Gastrocnemius medialis (tissue), 4 donors: Measurements from ENCODE around the gene COPS8. TPM values are rescaled to one million over a fixed set of nuclear protein-coding genes. Genes with fewer than 3 reads are reported as not detected.

Source experiments
- ATAC-seq, 2 donors: fragments of 150-250 bp; one replicate each; pipeline ENCODE4 v1.9.1; 2016
- DNase-seq, 2 donors: peaks; one replicate each; pipeline ENCODE4 v3.0.0-alpha.2; 2019
- H3K27ac ChIP-seq, 4 donors: fragments of 200-600 bp; sonication (generic); 1 replicate in 1 of 4; 2 replicates in 3 of 4; pipeline ENCODE4 v1.5.1; 2016 to 2018; ENCODE audit warnings: mild to moderate bottlenecking in 2 of 4, moderate library complexity in 1 of 4
- H3K27me3 ChIP-seq, 3 donors: fragments of 200-600 bp; sonication (generic) in 2 of 3; 1 replicate in 1 of 3; 2 replicates in 2 of 3; pipeline versions ENCODE4 v1.5.1 to v1.6.0; 2016 to 2019; ENCODE audit warnings: mild to moderate bottlenecking in 1 of 3, moderate library complexity in 1 of 3
- H3K36me3 ChIP-seq, 2 donors: fragments of 200-600 bp; sonication (generic) in 1 of 2; one replicate each; pipeline ENCODE4 v1.5.1; 2017 to 2018
- H3K4me1 ChIP-seq, 2 donors: fragments of 200-600 bp; sonication (generic) in 1 of 2; one replicate each; pipeline ENCODE4 v1.5.1; 2016 to 2017; ENCODE audit warnings: mild to moderate bottlenecking in 2 of 2
- H3K4me3 ChIP-seq, 4 donors: fragments of 200-600 bp; sonication (generic) in 3 of 4; 1 replicate in 1 of 4; 2 replicates in 3 of 4; pipeline ENCODE4 v1.5.1; 2016 to 2019; ENCODE audit warnings: mild to moderate bottlenecking in 2 of 4
- H3K9me3 ChIP-seq, 3 donors: fragments of 200-600 bp; sonication (generic) in 2 of 3; 1 replicate in 1 of 3; 2 replicates in 2 of 3; pipeline ENCODE4 v1.5.1; 2016 to 2019
- POLR2A ChIP-seq, 2 donors: fragments of 450-650 bp; IDR thresholded peaks; one replicate each; pipeline ENCODE4 v1.6.1; 2017; ENCODE audit warnings: antibody characterized with exemption in 2 of 2, mild to moderate bottlenecking in 2 of 2, moderate library complexity in 2 of 2
- in situ Hi-C, 4 donors: fragments of 200-750 bp; cut with MboI; loops; one replicate each; pipeline versions ENCODE4 v1.15.0 to v1.8.0; 2017; ENCODE audit warnings: low sequenced_read_pairs in 4 of 4
- intact Hi-C: fragments of 100-400 bp; cut with DNase I; formaldehyde crosslinking; loops from one replicate; pipeline ENCODE4 v1.15.1; 2023; ENCODE audit warnings: low total_unique reads
- total RNA-seq, 4 donors: library from RNA; depleted of rRNA; stranded (reverse); fragments of >200 nt; gene quantifications; one replicate each; pipeline versions ENCODE4 v1.1.0 to v1.2.3, GENCODE V29; 2016
- TF ChIP-seq, protein P1 (sequence below), 5 experiments: fragments of 450-650 bp in 3 of 5; fragments of 200-600 bp in 2 of 5; sonication (generic) in 2 of 5; IDR thresholded peaks in 4 of 5; conservative IDR thresholded peaks in 1 of 5; 1 replicate in 4 of 5; 2 replicates in 1 of 5; pipeline ENCODE4 v1.5.1; 2016 to 2019; ENCODE audit warnings: antibody characterized with exemption in 5 of 5, mild to moderate bottlenecking in 3 of 5, moderate library complexity in 3 of 5

Gene COPS8
- total RNA-seq, 4 donors from 2014 or later, result 353 to 709 (median 642) TPM

DNA sequence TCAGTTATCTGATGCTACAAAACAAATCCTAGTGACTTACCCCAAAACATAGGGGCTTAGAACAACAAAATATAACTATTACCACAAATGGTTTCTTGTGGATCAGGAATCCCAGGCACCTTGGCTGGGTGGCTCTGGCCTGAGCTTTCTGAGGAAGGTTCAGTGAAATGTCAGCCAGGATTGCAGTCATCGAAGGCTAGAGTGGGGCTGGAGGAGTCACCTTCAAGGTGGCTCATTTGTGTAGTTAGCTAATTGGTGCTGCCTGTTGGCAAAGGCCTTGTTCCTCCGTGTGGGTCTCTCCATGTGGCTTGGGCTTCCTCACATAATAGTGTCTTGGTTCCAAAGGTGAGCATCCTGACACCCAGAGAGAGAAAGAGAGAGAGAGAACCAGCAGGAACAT, 57.4 kb downstream of the COPS8 start:
- Histone ChIP-seq H3K27me3 (no peaks in the 10 kb centered on the region), H3K36me3 (no peaks in the 10 kb centered on the region), H3K4me3 (no peak overlapping the region), H3K4me1 (no peaks in the 10 kb centered on the region), H3K9me3 (peaks cover 0 to 5% (median 4%) of the 10 kb centered on the region in 3 donors), H3K27ac (peak overlapping the region; percentile 53 to 69 (median 63))
- TF ChIP-seq POLR2A (IDR thresholded peaks at IDR 0.05), result no peak
- TF ChIP-seq, protein P1, sequence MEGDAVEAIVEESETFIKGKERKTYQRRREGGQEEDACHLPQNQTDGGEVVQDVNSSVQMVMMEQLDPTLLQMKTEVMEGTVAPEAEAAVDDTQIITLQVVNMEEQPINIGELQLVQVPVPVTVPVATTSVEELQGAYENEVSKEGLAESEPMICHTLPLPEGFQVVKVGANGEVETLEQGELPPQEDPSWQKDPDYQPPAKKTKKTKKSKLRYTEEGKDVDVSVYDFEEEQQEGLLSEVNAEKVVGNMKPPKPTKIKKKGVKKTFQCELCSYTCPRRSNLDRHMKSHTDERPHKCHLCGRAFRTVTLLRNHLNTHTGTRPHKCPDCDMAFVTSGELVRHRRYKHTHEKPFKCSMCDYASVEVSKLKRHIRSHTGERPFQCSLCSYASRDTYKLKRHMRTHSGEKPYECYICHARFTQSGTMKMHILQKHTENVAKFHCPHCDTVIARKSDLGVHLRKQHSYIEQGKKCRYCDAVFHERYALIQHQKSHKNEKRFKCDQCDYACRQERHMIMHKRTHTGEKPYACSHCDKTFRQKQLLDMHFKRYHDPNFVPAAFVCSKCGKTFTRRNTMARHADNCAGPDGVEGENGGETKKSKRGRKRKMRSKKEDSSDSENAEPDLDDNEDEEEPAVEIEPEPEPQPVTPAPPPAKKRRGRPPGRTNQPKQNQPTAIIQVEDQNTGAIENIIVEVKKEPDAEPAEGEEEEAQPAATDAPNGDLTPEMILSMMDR (IDR thresholded peaks at IDR 0.05 in 4 of 5, conservative IDR thresholded peaks at IDR 0.05 in 1 of 5), result no peak
- in situ Hi-C loops (no loop called here), intact Hi-C loops (no loop called here)
- no peak for ATAC-seq
- no peak for DNase-seq

DNA sequence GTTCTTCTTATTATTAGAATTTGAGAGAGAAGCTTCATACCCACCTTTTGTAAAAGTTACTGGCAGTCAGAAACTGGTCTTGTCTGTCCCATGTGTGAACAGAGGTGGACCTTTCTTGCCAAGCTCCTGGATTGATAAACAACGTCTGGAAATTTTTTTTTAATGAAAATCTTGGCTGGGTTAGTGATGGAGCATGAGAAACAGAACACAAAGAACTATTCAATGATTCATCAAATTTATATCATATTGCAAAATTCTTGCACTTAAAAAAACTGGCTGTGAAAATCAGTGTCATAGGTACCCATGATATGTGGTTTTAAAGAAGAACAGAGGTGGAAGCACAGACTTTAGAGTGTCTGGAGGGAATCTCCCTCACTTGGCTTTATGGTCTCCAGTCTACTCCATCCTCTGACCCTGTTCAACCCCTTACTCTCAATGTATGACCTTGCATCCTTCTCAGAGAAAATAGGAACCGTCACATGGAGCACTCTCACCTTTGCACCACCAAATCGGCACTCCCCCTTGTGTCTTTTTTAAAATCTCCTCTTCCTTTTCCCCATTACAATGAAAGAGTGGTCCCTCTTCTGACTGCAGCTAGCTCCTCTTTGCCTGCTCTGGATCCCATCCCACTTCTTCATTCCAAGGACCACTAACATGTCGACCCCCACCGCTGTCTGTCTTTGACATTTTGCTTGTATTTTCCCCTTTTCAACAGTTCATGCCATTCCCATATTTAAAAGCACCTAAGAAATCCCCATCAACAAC, 58.2 kb downstream of the COPS8 start:
- in situ Hi-C loops, result no loop called here
- no peaks in the 10 kb centered on the region for H3K4me1 ChIP-seq
- peak; percentile 71 to 76 for ATAC-seq

DNA sequence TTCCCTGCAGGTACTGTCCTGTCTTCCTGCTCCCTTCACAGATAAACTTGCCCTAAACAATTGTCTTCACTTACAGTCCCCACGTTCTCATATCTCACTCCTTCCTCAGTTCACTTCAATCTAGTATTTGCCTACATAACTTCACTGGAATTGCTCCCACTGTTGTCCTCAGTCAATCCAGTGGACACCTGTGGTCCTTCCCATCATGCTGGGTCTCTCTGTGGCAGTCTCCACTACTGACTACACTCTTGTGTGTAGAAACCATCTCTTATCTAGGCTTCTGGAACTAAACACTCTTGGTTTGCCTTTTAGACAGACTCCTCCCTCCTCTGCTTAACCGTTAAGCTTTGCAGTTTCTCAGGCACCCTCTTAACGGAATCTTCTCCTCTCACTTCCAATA, 58.8 kb downstream of the COPS8 start:
- ATAC-seq, result no peak

More for the DNA sequence above, 58.2 kb downstream of the COPS8 start:
- no peak for DNase-seq
- no peak for TF ChIP-seq POLR2A (IDR thresholded peaks at IDR 0.05)
- TF ChIP-seq, protein P1 (IDR thresholded peaks at IDR 0.05 in 4 of 5, conservative IDR thresholded peaks at IDR 0.05 in 1 of 5), result no peak
- Histone ChIP-seq H3K27ac (peak overlapping the region; percentile 62 to 69 (median 66)), H3K36me3 (no peaks in the 10 kb centered on the region), H3K9me3 (peaks cover 0 to 5% (median 4%) of the 10 kb centered on the region in 3 donors), H3K27me3 (no peaks in the 10 kb centered on the region), H3K4me3 (no peak overlapping the region)
- intact Hi-C loops, result no loop called here

DNA sequence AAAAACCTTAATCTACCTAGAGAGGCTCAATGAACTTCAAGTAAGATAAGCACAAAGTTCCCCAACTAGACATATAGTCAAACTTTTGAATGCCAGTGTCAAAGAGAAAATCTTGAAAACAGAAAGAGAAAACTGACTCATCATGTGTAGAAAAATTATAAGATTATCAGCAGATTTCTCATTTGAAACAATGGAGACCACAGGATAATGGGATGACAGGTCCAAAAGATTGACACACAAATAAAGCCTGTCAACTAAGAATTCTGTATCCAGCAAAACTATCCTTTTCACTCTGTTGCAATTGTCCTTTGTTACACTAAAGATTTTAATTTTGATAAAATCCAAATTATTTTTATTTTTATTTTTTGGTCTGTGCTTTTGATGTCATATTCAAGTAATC, 61.6 kb downstream of the COPS8 start:
- H3K4me3 ChIP-seq, result no peak overlapping the region
- ATAC-seq (no peak), DNase-seq (no peak)
- H3K36me3 ChIP-seq, result no peaks in the 10 kb centered on the region
- in situ Hi-C loops, result no loop called here
- H3K27me3 ChIP-seq, result no peaks in the 10 kb centered on the region
- no peak overlapping the region for H3K27ac ChIP-seq
- peaks cover 0 to 5% (median 4%) of the 10 kb centered on the region in 3 donors for H3K9me3 ChIP-seq
- no peak for TF ChIP-seq POLR2A (IDR thresholded peaks at IDR 0.05)
- TF ChIP-seq, protein P1 (IDR thresholded peaks at IDR 0.05 in 4 of 5, conservative IDR thresholded peaks at IDR 0.05 in 1 of 5), result no peak
- no peaks in the 10 kb centered on the region for H3K4me1 ChIP-seq
- intact Hi-C loops, result no loop called here

More for the DNA sequence above, 58.8 kb downstream of the COPS8 start:
- in situ Hi-C loops, result no loop called here
- Histone ChIP-seq H3K27ac (peak overlapping the region; percentile 59 to 66 (median 64)), H3K9me3 (peaks cover 0 to 5% (median 4%) of the 10 kb centered on the region in 3 donors), H3K36me3 (no peaks in the 10 kb centered on the region), H3K27me3 (no peaks in the 10 kb centered on the region), H3K4me1 (no peaks in the 10 kb centered on the region), H3K4me3 (no peak overlapping the region)
- TF ChIP-seq, protein P1 (IDR thresholded peaks at IDR 0.05 in 4 of 5, conservative IDR thresholded peaks at IDR 0.05 in 1 of 5), result no peak
- TF ChIP-seq POLR2A (IDR thresholded peaks at IDR 0.05), result no peak
- intact Hi-C loops, result no loop called here
- DNase-seq, result no peak
